ENCODE results near the gene SYT7. TPM values are rescaled to one million over a fixed set of nuclear protein-coding genes. Genes with fewer than 3 reads are reported as not detected.

The SYT7 gene
- total and polyA plus RNA-seq, 2 donors (not counting 1 experiment from before 2014, with no cell fraction given) = not detected

DNA sequence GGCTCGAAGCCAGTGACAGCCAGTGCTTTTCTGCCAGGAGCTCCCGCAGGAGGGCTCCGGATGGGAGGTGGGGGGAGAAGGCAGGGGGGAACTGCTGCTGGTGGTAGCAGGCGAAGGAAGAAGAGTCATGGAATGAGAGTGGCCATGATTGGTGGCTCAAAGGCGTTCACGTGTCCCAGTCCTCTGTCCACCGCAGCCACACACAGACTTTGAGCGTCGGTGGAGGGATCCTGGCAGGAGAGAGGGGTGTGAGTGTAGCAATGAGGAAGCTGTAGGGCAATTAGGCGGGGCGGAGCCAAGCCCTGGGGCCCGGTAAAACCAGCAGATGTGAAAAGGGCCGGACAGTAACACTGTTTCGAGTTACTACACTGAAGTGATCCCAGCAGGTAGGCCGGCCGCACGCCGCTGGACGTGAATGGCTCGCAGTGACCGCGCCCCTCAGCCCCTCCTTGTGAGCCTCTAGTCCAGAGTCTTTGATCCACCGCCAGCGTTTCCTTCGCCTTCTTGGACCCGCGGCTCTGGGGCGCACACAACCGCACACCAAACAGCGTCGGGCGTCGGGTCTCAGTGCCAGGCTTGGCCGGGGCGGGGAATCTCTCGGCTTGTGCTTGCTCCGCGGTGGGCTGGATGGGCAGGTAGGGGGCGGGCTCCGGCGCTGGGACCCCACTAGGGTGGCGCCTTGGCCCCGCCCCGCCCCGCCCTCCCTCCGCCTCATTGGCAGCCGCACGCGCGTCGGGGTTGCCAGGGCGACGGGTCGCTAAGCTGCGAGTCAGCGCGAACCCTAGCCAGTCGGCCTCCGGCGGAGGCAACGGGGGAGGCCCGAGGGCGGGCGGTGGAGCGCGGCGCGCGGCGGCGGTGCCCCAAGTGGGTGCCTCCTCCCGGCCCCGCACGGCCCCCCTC lies 72.7 kb downstream of the SYT7 start, which contains the start of gene LRRC10B:
LRRC10B (plus strand) TSS at position 788 of the 900 bp plus-strand sequence. CDS start 250 bp downstream, outside the sequence.
- POLR2A ChIA-PET = no interaction called here
- H3K36me3 ChIP-seq (replicated peaks in 1 of 2; ENCODE audit: control extremely low read depth in 1 of 2, control insufficient read depth in 1 of 2, extremely low read depth in 1 of 2, insufficient read depth in 2 of 2, low read length in 1 of 2) = no peaks in the 10 kb centered on the region
- no peaks in the 10 kb centered on the region for H4K20me1 ChIP-seq (ENCODE audit: control insufficient read depth, insufficient read depth, low read length, poor library complexity, severe bottlenecking)
- peak within 1 kb of the TSS in 4 of 5 experiments; percentile 13 to 57 (median 40) for H3K4me3 ChIP-seq (ENCODE audit: control extremely low read depth in 1 of 5, extremely low read depth in 1 of 5, insufficient read depth in 1 of 5, low read depth in 2 of 5, low read length in 4 of 5)
- no peak within 1 kb of the TSS for H3K27ac Mint-ChIP-seq
- TF ChIP-seq EZH2 (IDR thresholded peaks at IDR 0.05; ENCODE audit: borderline replicate concordance, insufficient read depth, low read depth, low read length, poor library complexity, severe bottlenecking) = no peak
- TF ChIP-seq, protein P1, sequence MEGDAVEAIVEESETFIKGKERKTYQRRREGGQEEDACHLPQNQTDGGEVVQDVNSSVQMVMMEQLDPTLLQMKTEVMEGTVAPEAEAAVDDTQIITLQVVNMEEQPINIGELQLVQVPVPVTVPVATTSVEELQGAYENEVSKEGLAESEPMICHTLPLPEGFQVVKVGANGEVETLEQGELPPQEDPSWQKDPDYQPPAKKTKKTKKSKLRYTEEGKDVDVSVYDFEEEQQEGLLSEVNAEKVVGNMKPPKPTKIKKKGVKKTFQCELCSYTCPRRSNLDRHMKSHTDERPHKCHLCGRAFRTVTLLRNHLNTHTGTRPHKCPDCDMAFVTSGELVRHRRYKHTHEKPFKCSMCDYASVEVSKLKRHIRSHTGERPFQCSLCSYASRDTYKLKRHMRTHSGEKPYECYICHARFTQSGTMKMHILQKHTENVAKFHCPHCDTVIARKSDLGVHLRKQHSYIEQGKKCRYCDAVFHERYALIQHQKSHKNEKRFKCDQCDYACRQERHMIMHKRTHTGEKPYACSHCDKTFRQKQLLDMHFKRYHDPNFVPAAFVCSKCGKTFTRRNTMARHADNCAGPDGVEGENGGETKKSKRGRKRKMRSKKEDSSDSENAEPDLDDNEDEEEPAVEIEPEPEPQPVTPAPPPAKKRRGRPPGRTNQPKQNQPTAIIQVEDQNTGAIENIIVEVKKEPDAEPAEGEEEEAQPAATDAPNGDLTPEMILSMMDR (IDR thresholded peaks at IDR 0.05) = no peak
- H3K4me1 Mint-ChIP-seq = peaks cover 12% of the 10 kb centered on the region
- H3K4me1 ChIP-seq (ENCODE audit: control insufficient read depth in 2 of 2, insufficient read depth in 2 of 2, low read length in 2 of 2) = peaks cover 17% of the 10 kb centered on the region in 2 donors
- H3K4me3 Mint-ChIP-seq = peak within 1 kb of the TSS; percentile 82
- peaks cover 0 to 9% (median 0%) of the 10 kb centered on the region in 3 donors for H3K9me3 ChIP-seq (ENCODE audit: control extremely low read depth in 1 of 3, control insufficient read depth in 2 of 3, insufficient read depth in 1 of 3, low read length in 2 of 3)
- no peaks in the 10 kb centered on the region for H3K9me3 Mint-ChIP-seq (ENCODE audit: insufficient read depth)
- peak within 1 kb of the TSS; percentile 83 for H3K4me2 ChIP-seq (replicated peaks; ENCODE audit: low read depth, low read length, poor library complexity, severe bottlenecking)
- no peaks in the 10 kb centered on the region for H3K79me2 ChIP-seq (ENCODE audit: control insufficient read depth, insufficient read depth, low read length)
- H3K27me3 Mint-ChIP-seq = peaks cover 40% of the 10 kb centered on the region
- peak within 1 kb of the TSS; percentile 37 for H3K9ac ChIP-seq (ENCODE audit: low read length)
- DNase-seq (peak; percentile 45), ATAC-seq (ENCODE audit: low read depth) (peak; percentile 39)
- no peak within 1 kb of the TSS for H3K27ac ChIP-seq (ENCODE audit: low read length in 2 of 2)
- H2AFZ ChIP-seq (ENCODE audit: insufficient read depth, low read depth, low read length, poor library complexity, severe bottlenecking) = peak within 1 kb of the TSS; percentile 50
- WGBS (ENCODE audit: insufficient coverage) = 1% methylated on average over 74 of the region's 74 CpGs
- intact Hi-C loops (cut with micrococcal nuclease) = no loop called here
- peaks cover 0 to 53% (median 17%) of the 10 kb centered on the region in 4 experiments for H3K27me3 ChIP-seq (replicated peaks in 1 of 4; ENCODE audit: control extremely low read depth in 1 of 4, control insufficient read depth in 3 of 4, insufficient read depth in 4 of 4, low read length in 3 of 4)
- CTCF ChIA-PET = interaction anchor here (0.6 to 1.5 kb wide), 4 partner anchors 9 to 115 kb away, joined by 3 to 4 read pairs (median 3); a partner anchor contains a TSS
